ENCODE results near the gene FRMPD4.

The FRMPD4 gene

GRCh38 chrX:12595720-12596119, 457.4 kb downstream of the FRMPD4 start:
- intact Hi-C loops (cut with DNase I): no loop called here
- DNase-seq: no peak

GRCh38 chrX:12610079-12610478, 471.8 kb downstream of the FRMPD4 start:
- intact Hi-C loops (cut with DNase I): no loop called here
- no peak for DNase-seq

- intact Hi-C loops (cut with DNase I): no loop called here
- DNase-seq: no peak
Observed at GRCh38 chrX:12611471-12611870, 473.2 kb downstream of the FRMPD4 start.

DNA sequence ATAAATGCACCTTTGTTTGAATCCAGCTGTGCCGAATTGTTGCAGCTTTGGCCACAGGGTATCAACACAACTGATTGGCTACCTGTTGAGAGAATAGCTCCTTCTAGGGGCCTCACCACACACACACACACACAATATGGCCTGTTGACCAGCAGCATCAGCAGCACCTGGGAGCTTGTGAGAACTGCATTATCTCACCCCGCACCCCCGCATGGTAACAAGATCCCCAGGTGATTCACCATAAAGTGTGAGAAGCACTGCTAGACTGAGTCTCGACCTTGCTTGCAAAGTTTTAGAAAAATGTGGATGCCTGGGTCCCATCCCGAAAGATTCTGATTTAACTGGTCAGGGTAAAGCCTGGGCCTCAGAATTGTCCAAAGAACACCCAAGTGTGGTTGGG, 476.0 kb downstream of the FRMPD4 start:
- intact Hi-C loops (cut with DNase I): no loop called here
- DNase-seq: no peak

GRCh38 chrX:12615061-12615460, 476.8 kb downstream of the FRMPD4 start:
- intact Hi-C loops (cut with DNase I): no loop called here
- DNase-seq: no peak

- no peak for DNase-seq
- intact Hi-C loops (cut with DNase I): no loop called here
Observed at GRCh38 chrX:12617241-12617640, 479.0 kb downstream of the FRMPD4 start.

DNA sequence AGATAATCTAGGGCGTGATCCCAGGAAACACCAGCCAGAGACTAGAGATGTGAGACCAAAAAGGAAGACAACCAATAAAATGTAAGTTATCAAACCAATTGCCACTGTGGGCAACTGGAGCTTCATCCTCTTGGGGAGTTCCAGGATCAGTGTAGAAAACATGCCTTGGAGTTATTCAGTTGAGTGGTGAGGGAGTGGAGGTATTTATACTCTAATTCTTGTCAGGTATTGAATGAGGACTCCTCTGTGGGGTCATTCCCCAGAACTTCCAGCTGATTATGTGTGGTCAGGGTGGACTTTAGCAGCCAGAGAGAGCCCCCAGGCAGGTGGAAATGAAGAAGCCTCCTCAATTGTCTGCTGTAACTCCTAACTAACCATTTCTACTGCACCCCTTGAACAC, 509.0 kb downstream of the FRMPD4 start:
- intact Hi-C loops (cut with DNase I): no loop called here
- no peak for DNase-seq

DNA sequence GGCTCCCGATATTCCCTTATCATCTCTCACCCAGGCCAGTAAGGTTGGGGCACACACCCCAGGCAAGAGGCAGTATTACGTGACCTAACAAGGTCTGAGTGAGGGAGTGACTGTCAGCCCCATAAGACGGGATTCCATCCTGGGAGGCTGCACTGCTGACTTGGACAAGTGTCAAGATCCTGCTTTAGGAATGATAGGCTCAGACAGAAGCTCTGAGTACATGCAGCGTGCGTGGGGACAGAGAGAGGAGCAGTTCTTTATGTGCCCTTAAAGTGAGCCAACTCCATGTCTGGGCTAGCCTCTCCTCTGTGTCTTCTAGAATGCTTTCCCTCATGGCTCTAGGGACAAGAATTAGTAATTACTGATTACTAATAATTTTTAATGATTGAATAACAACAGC, 510.7 kb downstream of the FRMPD4 start:
- intact Hi-C loops (cut with DNase I): no loop called here
- DNase-seq: peak in 3 of 10 donors; percentile 18 to 66 (median 29)

- intact Hi-C loops (cut with DNase I): no loop called here
- no peak for DNase-seq
Observed at GRCh38 chrX:12657433-12657832, 519.2 kb downstream of the FRMPD4 start.

DNA sequence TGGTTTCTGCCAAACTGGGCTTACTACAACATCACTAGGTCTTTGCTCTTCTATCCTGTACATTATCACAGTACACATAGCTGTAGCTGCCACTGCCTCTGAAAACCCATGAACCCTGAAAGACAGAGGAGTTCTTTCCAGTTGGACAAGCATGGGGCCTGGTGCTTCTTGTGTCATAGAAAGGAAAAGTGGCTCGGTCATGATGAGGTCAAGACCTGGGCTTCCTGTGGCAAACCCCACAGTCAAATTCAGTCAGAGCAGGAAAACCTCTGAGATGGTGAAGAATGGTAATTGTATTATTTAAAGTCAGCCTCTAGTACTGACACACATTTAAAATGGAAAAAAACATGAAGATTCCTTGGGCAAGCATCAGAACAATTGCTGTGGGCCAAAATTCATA, 519.6 kb downstream of the FRMPD4 start:
- intact Hi-C loops (cut with DNase I): no loop called here
- DNase-seq: no peak

GRCh38 chrX:12661464-12661863, 523.2 kb downstream of the FRMPD4 start:
- no peak for DNase-seq
- intact Hi-C loops (cut with DNase I): no loop called here

DNA sequence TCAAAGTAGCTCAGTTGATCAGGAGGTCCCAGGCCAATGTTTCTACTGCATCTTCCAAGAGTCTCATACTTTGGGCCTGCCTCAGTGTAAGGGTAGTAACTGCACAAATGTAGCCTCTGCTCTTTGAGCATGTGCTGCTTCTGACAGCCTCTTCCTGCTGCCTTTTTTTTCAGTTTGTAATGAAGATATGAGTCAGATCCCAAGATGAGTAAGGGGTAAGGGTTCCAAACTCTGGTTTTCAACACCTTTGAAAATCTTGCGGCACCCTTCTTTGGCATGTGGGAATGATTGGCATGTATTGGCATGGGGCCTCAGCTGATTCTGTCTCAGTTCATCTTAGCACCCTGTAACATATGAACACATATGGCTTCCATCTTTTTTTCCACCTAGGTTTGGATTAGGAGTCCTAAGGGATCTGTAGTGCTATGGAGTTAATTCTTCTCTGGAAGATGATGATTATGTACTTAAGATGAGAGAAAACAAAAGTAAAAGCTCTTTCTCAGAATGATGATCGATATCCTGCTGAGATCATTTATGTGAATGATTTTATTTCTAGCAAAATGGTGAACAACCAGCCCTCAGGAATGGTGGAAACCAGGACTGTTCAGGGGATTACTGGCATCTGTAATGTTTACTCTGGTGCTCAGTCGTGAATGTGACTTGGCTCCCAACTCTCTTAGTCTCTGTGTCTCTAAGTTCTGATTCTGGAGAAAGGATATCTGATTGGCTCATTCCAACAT, 534.3 kb downstream of the FRMPD4 start:
- intact Hi-C loops (cut with DNase I): no loop called here
- DNase-seq: no peak

DNA sequence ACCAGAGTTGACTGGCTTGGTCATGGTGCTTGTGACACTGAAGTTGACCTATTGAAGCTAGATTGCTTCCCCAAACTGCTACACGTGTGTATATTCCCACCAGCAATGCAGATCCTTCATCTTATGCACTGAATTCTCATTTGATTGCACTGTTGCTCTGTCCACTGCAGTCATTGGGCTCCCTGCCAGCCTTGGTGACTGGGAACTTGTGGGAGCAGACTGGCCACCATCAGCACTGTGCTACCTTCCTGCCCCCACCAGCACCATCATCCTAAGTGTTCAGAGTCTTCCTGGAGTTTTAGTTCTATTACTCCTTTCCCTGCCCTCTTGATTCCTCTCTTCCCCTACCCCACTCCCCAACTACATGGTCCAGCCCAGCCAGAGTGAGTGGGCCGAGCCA, 535.2 kb downstream of the FRMPD4 start:
- intact Hi-C loops (cut with DNase I): no loop called here
- DNase-seq: peak in 1 of 10 donors; percentile 68

GRCh38 chrX:12679522-12679921, 541.2 kb downstream of the FRMPD4 start:
- DNase-seq: no peak
- intact Hi-C loops (cut with DNase I): no loop called here

- no peak for DNase-seq
- intact Hi-C loops (cut with DNase I): no loop called here
Observed at GRCh38 chrX:12681047-12681446, 542.8 kb downstream of the FRMPD4 start.

GRCh38 chrX:12685541-12685940, 547.3 kb downstream of the FRMPD4 start:
- intact Hi-C loops (cut with DNase I): no loop called here

DNA sequence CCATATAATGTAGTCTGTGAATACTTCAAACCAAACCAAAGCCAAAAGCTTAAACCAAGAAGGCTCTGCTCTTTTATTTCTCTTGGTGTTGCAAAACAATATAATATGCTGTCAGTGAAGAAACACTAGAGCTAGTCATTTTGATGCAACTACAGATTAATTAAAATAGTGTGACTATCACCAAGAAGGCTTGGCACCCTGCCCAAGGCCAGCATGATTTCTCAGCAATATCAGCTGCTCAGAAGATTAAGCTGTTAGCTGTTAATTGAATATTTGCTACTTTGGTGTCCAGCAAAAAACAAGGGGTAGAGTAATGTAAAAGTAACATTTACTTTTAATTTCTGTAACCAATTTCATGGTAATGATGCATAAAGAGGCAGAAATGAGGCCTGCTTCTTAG, 548.1 kb downstream of the FRMPD4 start:
- intact Hi-C loops (cut with DNase I): no loop called here
- DNase-seq: peak in 1 of 10 donors; percentile 67

More at GRCh38 chrX:12685541-12685940, 547.3 kb downstream of the FRMPD4 start:
- no peak for DNase-seq

- DNase-seq: peak in 1 of 10 donors; percentile 16
- intact Hi-C loops (cut with DNase I): no loop called here
Observed at GRCh38 chrX:12690646-12691045, 552.4 kb downstream of the FRMPD4 start.

DNA sequence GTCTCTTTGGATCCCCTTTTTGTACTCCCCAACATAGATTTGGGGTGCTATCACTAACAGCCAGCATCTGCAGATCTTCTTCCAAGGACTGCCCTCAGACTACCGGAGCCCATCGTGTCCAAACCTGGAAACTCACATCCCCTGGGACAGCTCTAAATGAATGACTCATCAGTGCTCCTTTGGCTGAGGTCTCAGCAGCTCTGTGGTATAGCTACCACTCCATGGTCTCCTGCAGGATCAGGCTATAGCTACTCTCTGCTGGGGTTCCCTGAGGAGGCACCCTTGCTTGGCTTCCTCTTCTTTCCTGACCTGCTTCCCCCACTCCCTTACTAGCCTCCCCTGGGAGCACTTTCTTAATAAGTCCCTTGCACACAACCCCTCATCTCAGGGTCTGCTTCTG, 555.5 kb downstream of the FRMPD4 start:
- intact Hi-C loops (cut with DNase I): no loop called here
- no peak for DNase-seq

DNA sequence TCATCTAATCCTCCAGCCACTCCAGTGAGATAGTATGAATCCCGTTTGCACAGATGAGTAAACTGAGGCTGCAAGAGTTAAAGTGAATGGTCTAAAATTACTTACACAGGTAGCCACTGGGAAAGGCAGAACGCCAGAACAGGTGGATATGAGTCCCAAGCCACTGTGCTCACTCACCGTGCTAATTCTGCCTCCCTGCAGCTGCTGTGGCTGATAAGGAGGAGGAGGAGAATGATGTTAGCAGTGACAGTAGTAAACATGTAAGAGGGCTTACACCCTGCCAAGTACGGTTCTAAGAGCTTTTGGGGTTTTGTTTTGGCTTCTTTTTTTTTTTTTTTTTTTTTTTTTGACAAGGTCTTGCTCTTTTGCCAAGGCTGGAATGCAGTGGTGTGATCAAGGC, 562.5 kb downstream of the FRMPD4 start:
- intact Hi-C loops (cut with DNase I): loop anchor here (10.0 kb wide), 1 partner anchor 916 kb away; no protein-coding TSS in a partner anchor
- DNase-seq: no peak

- intact Hi-C loops (cut with DNase I): loop anchor here (10.0 kb wide), 1 partner anchor 917 kb away; no protein-coding TSS in a partner anchor
- DNase-seq: peak in 9 of 10 donors; percentile 17 to 94 (median 53)
Observed at GRCh38 chrX:12701628-12702027, 563.4 kb downstream of the FRMPD4 start.

- intact Hi-C loops (cut with DNase I): loop anchor here (10.0 kb wide), 1 partner anchor 918 kb away; no protein-coding TSS in a partner anchor
Observed at GRCh38 chrX:12702509-12703091, 564.3 kb downstream of the FRMPD4 start.

More at GRCh38 chrX:12702509-12703091, 564.3 kb downstream of the FRMPD4 start:
- no peak for DNase-seq
